HG03060 (cell line): ENCODE measurements around the gene ZBTB25.

Experiments used
- ATAC-seq: cut with Tn5 transposase; IDR thresholded peaks from one replicate; pipeline ENCODE4 v1.9.1; 2021; ENCODE audit warnings: low read depth, moderate number of reproducible peaks; ENCODE audit not compliant: unreplicated experiment

Gene ZBTB25

DNA sequence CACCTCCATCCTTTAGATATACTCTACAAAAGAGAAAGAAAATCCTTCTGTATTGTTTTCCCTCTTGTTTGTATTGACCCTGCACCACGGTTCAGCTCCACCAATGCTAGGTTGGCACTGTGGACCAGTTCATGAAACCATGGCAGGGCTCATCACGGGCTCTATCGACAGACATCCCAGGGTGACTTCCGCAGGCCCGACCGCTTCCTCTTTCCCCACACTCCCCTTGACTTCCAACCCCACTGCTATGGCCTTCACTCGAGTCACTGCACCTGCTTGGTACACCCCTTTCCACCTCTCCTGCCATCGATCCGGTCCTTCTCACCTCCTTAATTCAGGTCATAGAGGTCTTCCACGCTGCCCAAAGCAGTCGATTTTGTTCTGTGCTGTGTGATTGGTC, 59.5 kb downstream of the ZBTB25 start:
- ATAC-seq: no peak

DNA sequence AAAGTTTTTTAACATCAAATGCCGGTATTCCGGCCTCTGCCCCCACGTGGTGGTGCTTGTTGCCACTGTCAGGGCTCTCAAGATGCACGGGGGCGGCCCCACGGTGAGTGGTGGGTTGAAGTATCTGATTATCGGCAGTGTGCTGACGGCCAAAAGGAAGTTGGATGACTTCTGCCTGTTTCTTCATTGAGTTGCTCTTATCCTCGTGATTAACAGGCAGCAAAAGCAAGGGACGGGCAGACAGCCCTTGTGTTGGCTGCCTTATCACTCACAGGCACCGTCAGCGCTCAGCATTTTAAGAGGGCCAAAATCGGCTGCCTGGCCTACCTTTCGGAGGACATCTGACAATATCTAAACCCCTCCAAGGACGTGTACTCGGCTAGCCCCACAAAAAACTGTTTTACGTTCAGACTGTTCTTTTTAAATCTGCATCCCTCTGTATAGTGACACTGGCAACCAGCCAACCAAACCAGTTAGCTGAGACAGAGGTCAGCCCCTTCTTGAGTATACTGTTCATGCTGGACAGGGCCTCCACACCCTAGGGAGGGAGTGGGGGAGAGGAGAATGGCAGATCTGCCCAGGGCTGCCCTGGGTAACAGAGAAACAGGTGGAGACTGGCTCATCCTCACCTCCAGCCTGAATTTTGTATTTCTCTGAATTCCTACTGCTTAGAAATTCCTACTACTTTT, 61.2 kb downstream of the ZBTB25 start:
- ATAC-seq: no peak

DNA sequence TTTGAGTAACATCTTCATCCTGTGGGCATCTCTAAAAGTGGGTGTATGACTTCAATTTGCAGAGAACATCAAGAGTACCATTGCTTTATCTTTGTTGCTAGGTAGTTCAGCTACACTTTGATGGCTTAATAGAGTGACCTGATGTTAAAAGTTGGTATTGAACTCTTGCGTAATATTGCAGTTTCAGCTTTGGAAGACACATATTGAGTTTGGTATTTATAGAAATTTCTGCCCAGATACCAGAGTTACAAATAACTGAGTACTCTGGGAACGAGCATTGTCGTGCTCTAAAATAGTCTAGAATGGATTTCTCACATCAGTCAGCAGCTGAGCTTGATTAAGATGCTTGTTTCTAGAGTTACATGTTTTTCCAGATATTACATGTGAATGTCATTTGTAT, 63.1 kb downstream of the ZBTB25 start:
- ATAC-seq: no peak

DNA sequence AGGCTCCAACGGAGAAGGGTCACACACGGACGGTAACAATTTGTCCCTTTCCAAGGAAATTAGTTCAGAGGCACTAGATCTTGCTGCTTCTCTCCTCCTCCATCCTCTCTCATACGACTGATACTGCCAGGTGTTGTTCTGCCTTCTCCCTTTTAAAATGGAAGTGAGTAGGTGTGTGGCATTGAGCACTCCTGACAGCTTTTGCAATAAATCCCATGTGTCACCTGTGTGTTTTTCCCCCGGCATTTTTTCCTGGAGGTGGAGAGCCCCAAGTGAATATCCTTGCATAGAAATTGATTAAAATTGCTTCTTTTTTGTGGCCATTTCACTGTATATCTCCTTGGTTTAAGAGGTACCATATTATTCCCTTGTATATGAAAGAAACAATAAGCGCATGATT, 64.5 kb downstream of the ZBTB25 start:
- ATAC-seq: no peak

DNA sequence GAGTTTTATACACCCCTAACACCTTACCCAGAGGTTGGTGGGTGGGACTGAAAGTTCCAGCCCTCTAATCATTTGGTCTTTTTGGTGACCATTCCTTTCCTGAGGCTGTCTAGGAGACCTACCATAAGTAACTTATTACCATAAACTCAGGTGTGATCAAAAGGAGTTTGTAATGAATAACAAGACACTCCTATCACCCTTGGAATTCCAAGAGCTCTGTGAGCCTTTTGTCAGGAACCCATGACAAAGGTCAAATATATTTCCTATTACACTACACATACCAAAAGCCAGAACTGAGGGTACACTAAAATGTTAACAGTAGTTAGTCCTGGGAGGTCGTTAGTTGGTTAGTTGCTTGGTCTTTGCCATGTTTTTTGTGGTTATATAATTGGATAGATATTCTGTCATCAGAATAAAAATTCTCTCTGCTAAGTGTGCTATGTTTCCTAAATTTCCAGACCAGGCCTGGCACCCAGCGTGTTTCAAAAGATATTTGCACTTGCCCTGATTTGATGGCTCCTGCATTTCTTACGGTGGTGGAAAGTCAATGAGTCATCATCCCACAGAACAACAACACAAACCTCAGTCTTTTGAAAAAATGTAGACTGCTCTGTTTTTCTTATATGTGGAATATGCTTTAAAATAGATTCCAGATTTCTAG, 65.3 kb downstream of the ZBTB25 start:
- ATAC-seq: no peak

DNA sequence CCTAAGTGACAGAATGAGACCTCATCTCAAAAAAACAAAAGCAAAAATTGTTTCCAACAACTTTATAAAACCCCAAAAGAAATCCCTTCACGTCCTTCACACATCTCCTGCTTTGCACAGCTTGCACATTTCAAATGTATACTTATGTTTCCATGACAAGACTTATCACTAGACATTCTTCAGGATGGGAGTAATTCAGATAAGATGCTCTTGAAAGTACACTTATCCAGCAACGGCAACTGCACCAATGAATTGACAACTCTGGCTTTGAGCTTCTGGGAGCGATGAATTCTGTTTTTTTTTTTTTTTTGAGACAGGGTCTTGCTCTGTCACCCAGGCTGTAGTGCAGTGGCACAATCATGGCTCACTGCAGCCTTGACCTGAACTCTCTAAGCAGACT, 69.1 kb downstream of the ZBTB25 start:
- ATAC-seq: no peak

DNA sequence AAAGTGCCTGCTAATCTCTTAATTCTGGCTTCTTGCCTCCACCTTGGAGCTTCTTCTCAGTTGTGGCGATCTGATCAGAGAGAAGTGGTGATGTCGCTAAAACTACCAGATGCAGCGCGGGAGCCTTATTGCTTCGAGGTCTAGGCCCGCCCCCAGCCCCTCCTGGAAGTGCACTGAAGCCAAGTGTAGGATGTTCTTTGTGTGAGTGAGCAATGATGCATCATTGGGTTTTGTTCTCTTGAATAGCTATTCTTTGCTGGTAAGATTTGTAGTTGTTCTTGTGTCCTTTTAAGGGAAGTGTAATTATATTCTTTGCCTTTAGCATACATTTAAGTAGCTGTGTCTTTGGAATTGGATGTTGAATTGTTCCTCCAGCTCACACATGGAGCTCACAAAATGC, 79.7 kb downstream of the ZBTB25 start:
- no peak for ATAC-seq

DNA sequence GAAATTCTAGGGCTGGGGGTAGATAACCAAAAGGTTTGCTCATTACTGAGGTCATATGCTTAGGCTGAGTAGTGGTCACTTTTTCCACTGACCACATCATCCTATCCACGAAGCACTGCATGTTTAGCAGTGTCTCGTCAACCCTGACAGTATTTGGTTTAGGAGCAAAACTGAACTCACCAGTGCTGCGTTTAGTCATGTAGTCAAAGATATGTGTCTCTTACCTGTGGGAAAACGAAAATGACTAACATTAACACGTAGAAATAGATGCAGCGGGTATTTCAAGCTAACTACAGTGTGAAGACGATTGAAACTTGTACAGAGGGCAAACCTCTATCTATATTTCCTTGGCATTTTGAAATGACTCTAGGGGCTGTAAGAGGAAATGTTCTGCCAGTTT, 80.9 kb downstream of the ZBTB25 start:
- no peak for ATAC-seq

DNA sequence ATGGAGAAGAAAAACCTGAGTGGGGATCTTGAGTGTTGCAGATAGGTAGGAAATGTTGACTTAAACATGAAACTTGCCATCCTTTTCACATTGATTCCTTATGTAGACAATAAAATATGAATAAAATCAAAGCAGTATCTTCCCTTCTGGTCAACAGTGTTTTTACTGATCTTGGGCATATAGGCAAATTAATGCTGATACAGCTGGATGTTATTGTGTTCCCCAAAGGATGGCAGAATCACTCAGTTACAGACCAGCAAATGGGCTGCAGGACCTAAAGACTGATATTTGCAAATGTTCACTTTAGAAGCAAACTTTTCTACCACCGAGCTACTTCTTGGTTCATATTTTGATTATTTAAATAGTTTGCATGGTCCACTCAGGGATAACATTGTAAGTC, 81.6 kb downstream of the ZBTB25 start:
- no peak for ATAC-seq

DNA sequence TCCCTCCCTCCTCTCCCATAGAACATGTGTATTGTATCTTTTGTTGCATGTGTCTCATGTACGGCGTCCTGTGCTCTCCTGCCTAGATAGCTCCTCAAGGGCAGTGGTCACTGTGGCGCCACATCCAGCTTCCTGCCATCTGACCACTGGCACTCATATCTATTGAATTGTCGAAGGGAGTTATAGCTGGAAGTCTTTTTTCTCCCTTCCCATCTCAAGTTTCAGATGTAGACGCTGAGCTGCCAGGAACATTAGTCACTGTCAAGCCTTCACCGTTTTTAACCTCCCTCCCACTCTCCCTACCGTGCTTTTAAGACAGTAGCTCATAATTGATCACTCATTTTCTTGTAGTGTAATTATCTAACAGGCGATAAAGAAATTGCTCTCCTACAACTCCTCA, 82.5 kb downstream of the ZBTB25 start:
- ATAC-seq: no peak

DNA sequence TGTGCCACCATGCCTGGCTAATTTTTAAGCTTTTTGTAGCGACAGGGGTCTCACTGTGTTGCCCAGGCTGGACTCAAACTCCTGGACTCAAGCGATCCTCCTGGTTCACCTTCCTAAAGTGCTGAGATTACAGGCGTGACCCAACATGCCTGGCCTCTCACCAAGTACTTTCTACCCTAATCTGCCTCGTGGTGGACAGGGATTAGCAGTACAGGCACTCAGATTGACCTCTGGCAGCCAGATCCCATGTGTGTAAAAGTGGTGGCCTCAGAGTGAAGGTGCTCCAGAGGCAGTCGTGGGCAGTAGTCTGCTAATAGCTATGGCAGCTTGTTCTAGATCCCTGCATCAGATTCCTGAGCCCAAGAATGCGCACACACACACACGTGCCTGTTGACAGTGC, 84.6 kb downstream of the ZBTB25 start:
- ATAC-seq: no peak

DNA sequence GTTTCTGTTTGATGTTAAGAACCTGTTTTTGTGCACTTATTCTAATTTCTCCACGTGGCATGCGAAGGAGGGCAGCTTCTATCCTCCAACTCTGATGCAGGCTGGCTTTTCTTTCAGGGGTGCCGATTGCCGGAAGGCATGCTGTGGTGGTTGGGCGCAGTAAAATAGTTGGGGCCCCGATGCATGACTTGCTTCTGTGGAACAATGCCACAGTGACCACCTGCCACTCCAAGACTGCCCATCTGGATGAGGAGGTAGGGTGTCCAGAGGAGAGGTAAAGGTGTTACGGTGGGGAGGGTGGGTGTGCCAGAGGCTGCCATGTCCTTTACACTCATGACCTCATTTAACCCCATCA, 85.9 kb downstream of the ZBTB25 start:
- no peak for ATAC-seq

DNA sequence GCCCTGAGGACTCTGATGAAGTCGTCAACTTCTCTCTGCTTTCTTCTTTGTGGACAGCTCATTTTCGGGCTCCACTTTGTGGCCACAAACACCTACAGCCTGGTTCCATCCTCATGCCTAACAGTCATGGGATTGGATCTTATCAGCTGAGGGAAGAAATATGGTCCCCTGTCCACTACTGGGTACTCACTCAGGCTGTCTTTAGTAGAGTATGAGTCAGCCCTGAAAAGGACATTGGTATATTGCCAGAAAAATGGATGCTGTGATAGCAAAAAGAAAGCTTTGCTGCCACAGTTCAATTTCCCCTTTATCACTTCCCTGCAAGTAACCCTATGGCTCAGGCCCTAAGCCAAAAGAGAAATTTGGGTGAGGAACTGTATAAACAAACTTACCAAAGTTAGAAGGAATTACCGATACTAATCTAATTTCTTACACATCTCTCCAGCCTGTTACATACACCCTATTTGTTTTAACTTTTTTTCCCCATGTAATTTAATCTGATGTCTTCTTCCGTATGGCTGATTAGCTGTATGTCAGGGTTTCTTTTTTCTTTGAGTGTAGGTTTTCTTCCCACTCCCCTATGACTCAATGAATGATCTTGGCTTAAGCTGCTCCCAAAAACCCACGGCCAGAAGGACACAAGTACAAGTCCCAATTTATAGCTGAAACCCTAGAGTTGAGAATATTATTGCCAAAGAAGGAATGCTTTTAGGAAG, 86.4 kb downstream of the ZBTB25 start:
- ATAC-seq: no peak

DNA sequence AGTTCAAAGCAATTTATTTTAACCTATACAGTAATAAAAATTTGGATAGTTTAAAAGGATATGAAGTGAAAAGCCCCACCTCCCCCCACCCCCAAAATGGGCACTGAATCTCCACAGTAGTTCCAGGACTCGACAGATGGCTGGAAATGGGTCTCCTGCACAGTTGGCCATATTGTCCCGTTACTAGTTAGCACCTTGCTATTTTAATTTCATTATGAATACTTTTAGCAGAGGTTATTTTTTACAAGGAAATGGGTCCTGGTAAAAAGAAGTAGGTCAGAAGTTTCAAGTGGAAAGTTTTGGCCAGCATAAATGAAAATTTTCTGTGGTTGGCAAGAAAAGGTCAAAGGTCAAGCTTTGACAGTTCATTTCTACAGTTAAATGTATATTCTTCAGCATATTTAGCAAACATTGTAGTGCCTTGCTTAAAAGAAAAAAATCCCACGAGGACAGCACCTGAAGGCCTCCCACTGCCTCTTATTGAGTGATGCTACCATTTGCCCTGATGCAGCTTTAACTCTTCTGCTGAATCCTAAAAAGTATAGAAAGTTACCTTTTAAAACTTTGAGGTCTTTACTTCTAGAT, 87.2 kb downstream of the ZBTB25 start:
- no peak for ATAC-seq

DNA sequence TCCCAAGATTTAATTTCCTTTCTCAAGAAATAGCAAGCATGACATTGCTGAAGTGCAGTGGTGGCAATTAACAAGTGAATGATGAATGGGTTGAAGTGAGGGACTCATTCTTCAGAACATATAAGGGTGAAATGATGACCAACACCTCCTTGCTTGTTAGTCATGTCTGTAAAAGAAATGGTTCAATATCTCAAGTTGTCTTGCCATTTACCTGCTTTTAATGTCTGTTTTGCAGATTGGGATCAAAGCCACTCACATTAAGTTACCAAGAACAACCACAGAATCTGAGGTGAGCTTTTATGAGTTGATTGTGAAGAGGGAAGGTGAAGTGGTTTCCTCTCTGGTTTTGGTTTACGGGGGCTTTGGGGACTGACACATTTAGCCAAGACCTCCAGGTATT, 91.4 kb downstream of the ZBTB25 start:
- no peak for ATAC-seq

DNA sequence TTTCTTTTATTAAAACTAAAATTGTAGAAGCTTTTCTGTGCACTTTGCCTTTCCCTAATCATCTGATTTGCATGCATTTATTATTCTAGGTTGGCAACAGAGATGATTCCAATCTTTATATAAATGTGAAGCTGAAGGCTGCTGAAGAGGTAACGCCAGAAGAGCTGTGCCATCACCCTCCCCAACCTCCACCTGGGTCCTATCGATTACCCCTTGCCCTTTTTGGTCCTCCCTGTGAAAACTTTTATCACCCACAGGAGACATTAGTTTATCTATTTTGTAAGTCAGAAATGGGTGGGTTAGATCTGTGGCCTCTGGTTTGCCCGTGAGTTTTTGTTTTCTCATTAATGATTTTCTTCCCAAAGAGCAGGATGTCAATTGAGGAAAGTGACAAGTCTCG, 92.6 kb downstream of the ZBTB25 start:
- no peak for ATAC-seq

DNA sequence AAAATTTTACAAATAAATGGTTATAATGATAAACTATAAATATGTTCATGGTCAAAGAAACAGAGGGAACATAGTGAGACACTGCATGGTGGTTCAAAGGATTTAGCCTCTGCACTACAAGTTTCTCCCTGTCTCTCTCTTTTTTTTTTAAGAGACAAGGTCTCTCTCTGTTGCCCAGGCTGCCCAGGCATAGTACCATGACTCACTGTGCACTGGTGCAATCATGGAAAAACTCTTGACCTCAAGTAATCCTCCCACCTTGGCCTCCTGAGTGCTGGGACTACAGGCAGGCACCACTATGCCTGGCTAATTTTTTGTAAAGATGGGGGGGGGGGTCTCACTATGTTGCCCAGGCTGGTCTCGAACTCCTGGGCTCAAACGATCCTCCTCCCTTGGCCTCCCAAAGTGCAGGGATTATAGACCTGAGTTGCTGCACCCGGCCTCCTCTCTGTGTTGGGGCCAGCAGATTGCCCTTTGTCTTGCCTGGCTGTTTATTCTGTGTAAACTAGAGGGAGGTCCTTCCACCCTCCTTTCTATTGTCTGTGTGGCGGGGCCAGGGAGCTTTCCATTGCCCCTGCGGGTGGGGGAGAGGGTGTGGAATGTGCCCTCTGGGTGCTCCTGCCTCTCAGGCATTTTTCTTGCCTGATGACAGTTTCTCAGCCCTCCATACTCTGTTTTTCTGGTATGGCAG, 93.4 kb downstream of the ZBTB25 start:
- ATAC-seq: no peak

DNA sequence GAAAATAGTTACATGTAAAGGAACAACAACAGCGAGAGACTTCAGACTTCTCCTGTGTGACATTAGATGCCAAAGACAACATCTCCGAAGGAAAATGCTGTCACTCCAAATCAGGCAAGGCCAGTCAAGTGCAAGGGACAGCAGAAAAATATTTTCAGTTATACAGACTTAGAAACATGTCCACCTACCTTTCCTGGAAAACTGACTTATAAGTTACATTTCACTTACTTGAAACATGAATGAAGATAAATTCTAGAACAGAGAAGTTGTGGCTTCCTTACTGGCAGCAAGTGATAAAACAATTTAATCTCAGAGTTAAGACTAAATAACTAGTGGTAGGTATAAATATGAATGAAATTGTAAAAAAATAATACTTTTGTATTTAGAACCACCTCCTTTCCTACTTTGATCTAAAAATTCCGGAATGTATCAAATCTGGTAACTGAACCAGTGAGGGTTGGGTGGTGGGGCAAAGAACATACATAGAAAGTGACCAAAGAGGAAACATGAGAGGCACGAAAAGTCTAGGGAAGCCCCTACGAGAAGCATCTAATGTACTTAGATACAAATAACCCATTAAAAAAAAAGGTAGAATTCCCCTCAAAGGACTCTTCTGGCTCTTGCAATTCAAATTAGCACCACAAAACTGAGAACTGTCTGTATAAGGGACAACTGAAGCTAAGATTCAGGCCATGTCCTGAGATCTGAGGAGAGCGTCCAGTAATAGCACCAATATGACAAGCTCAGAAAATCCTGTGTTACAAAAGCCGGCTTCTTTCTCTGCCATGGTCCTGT, 94.3 kb downstream of the ZBTB25 start:
- no peak for ATAC-seq

DNA sequence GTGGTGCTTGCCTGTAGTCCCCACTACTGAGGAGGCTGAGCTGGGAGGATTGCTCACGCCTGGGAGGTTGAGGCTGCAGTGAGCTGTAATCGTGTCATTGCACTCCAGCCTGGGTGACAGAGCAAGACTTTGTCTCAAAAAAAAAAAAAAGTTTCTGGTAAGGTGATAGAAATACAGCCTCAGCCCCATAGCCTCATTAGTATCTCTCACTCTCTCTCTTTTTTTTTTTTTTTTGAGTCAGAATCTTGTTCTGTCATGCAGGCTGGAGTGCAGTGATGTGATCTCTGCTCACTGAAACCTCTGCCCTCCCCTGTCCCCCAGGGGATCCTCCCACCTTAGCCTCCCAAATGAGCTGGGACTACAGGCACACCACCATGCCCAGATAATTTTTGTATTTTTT, 96.3 kb downstream of the ZBTB25 start:
- ATAC-seq: no peak

DNA sequence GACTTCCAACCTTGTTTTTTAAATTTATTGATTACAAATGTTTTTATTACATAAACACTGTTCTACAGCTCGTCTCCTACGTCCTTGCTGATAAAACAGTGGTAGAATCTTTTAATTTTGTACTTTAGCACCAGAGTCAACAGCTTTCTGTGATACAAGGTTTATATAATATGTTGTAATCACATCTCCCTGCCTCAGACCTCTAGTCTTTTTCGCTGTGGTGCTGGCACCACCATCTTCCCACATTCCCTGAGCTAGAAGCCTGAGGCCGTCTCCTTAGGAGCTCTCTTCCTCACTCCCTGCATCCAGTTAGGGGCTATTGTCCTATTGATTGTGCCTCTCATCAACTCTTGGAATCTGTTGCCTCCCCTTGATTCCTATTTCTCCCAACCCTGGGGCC, 98.3 kb downstream of the ZBTB25 start:
- no peak for ATAC-seq
